Motor neuron (in vitro differentiated cells): ENCODE measurements around the gene RGS5. TPM values are rescaled to one million over a fixed set of nuclear protein-coding genes. Genes with fewer than 3 reads are reported as not detected.
A peak's percentile ranks its signal among the peaks of the same experiment; 100 is the strongest.

Experiments used
- ATAC-seq, 8 experiments: fragments of 200-7000 bp; cut with Tn5 transposase; replicated peaks in 6 of 8; 2 replicates each; pipeline ENCODE4 v1.8.0; 2021; ENCODE audit warnings: mild to moderate bottlenecking in 8 of 8, moderate library complexity in 8 of 8
- H3K27ac ChIP-seq, 2 donors: fragments of 250-450 bp; sonication (Bioruptor Pico); 2 replicates each; pipeline ENCODE4 v1.9.0; 2021; ENCODE audit warnings: antibody characterized with exemption in 2 of 2, mild to moderate bottlenecking in 2 of 2, moderate library complexity in 1 of 2
- H3K4me1 ChIP-seq, 2 donors: fragments of 250-450 bp; sonication (Bioruptor Pico); replicated peaks in 1 of 2; 2 replicates each; pipeline ENCODE4 v1.6.1; 2021; ENCODE audit warnings: antibody characterized with exemption in 2 of 2, mild to moderate bottlenecking in 2 of 2, moderate library complexity in 1 of 2
- H3K4me3 ChIP-seq, 5 donors: fragments of 250-450 bp; sonication (Bioruptor Pico); 2 replicates each; pipeline ENCODE4 v1.9.0; 2021; ENCODE audit warnings: antibody characterized with exemption in 5 of 5, mild to moderate bottlenecking in 5 of 5, moderate library complexity in 4 of 5
- WGBS, 10 experiments: fragments of 450-650 bp; shearing (Covaris generic); methylation state at CpG; one replicate each; pipeline ENCODE4 v1.0.0; 2022; 5-methylcytosine and 5-hydroxymethylcytosine counted together
- in situ Hi-C, 9 experiments: fragments of 400-800 bp; cut with MboI; loops; one replicate each; pipeline ENCODE4 v1.15.0; 2021; ENCODE audit warnings: low sequenced_read_pairs in 9 of 9, low pct_unique_long_range_greater_than_20kb in 2 of 9; ENCODE audit not compliant: unreplicated experiment in 9 of 9
- total RNA-seq, 8 experiments: library from RNA; unstranded; fragments of 300-600 nt; gene quantifications; 2 replicates each; pipeline versions ENCODE4 v1.2.3 to v1.2.4, GENCODE V29; 2022

RGS5 gene
- total RNA-seq, 8 experiments from 2014 or later: 0.35 to 14.6 (median 3.8) TPM

DNA sequence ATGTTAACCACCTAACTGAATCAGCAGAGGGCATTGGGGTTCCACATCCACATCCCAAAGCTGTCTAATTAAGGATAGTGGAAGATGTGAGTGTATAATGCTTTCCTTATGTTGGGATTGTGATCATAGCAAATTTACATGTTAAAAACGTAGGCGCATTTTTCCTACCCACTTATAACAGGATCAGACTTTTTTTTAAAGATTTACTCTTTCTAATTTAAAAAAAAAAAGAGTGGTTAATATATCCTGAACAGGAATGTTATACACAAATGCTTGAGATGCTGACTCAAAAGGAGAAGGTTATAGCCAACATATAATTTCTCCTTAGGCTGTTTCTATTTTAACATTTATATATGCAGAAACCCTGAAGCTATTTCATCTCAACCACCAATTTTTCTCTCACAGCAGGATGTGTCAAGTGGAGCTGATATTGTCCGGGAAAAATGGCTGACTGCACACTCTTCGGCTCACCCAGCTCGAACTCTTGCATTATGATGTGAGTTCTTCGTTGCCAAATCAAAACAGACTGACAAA lies 40.3 kb downstream of the RGS5 start:
- WGBS, 10 experiments: 16 to 95% (median 77%) methylated on average over 2 to 6 of the region's 6 CpGs
- Histone ChIP-seq H3K4me1 (peaks cover 4 to 34% of the 10 kb centered on the region in 2 donors), H3K4me3 (no peak overlapping the region), H3K27ac (no peak overlapping the region)
- in situ Hi-C loops: no loop called here
- peak in 2 of 8 experiments; percentile 39 to 67 for ATAC-seq

DNA sequence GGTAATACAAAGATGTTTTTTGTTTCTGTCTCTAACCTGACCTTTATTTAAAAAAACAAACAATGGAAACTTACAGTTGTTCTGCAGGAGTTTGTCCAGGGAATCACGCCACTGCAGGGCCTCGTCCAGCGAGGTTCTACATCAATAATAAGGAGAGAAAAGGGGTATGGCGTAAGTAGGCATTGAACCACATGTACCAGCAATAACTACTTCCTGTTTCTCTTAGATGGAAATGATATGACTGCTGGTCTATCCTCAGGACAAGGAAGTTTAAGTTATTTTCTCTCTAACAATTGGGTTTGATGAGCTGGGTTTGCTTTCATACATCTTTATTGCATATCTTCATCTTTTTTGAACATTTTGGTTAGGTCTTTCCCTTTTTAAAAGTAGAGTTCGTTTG lies 40.9 kb downstream of the RGS5 start:
- ATAC-seq: no peak
- in situ Hi-C loops: no loop called here
- H3K27ac ChIP-seq: no peak overlapping the region
- no peak overlapping the region for H3K4me3 ChIP-seq
- WGBS, 10 experiments: 80 to 95% (median 87%) methylated on average over 1 to 5 of the region's 5 CpGs; no CpG with 5 or more reads in 1 of the 10 experiments
- H3K4me1 ChIP-seq: peaks cover under 1 to 28% of the 10 kb centered on the region in 2 donors

DNA sequence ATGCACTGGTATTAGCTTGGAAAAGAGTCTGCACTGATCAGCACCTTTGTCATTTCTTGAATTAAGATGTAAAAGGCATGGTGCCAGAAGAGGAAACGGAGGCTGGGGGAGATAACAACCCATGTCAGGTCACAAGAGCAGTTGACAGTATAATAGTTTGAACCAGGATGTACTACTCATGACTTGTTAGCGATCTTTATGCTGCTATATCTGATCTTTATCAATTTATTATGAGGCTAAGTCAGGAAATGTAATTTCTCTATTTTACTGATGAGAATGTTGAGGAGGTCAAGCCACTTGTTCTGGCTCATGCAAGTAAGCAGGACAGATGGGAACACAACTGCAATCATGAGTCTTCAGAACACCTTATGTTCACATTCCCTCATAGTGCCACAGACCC lies 41.4 kb downstream of the RGS5 start:
- H3K4me3 ChIP-seq: no peak overlapping the region
- H3K27ac ChIP-seq: no peak overlapping the region
- H3K4me1 ChIP-seq: peaks cover 0 to 23% of the 10 kb centered on the region in 2 donors
- 80 to 100% (median 94%) methylated on average over 1 to 2 of the region's 2 CpGs; no CpG with 5 or more reads in 2 of the 10 experiments for WGBS, 10 experiments
- no peak for ATAC-seq
- in situ Hi-C loops: no loop called here

DNA sequence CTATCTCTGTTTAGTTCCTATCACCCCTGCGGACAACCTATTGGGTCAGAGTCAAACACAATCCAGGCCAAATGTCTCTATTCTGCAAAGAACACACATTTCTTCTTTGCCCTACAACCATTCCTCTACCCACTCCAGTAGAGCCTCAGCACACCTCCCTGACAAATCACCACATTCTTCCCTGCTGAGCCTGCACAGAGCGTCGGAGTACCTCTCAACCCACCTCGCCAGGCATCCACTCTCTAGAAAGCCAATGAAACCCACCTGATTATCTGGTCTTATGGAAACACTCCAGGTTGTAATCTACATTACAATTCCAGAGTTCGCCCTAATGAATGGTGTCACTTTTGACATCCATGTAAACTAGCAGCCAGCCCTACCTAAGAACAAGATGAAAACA lies 47.1 kb downstream of the RGS5 start:
- Histone ChIP-seq H3K4me3 (no peak overlapping the region), H3K27ac (no peak overlapping the region), H3K4me1 (no peaks in the 10 kb centered on the region)
- no peak for ATAC-seq
- in situ Hi-C loops: no loop called here
- 54 to 100% (median 89%) methylated on average over 1 to 5 of the region's 5 CpGs for WGBS, 10 experiments

DNA sequence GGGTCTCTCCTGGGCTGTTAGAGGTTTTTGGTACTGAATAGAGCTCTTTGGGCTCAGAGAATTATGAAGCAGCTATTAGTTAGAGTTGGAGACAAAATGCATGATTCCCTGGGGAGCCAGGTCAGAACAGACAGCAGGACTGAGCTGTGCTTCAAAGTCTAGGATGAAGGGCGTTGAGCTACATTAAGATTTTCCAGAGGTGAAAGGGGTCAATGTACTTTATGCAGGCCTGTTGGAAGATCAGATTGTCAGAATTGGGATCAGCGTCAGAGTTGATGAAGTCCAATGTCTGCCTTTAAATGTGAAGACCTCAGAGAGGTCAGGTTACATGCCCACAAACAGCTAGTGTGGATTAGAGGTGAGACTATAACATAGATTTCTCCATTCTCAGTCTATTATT lies 53.8 kb downstream of the RGS5 start:
- in situ Hi-C loops: loop anchor here in 1 of 9 experiments (25.0 kb wide), 1 partner anchor 88 kb away; no protein-coding TSS in a partner anchor
- no peak for ATAC-seq
- Histone ChIP-seq H3K27ac (no peak overlapping the region), H3K4me3 (no peak overlapping the region), H3K4me1 (peaks cover 0 to 7% of the 10 kb centered on the region in 2 donors)
- 29 to 92% (median 84%) methylated on average over 1 to 2 of the region's 2 CpGs; no CpG with 5 or more reads in 1 of the 10 experiments for WGBS, 10 experiments

DNA sequence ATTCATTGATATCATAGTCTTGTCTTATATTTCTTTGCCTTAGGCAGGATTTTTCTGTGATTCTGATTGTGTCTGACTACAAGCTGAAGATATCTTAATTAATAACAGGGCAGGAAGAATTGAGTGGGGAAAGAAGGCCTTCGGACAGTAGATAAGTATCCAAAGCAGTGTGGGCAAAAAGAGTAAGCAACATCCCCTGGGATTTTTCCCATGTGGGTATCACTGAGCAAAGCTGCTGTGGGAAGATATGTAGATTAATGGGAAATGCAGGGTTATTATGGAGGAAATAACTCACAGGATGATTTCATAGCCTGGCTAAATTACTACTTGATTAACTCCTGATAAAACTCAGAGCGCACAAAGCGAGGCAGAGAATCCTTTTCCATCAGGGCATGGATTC lies 55.7 kb downstream of the RGS5 start:
- Histone ChIP-seq H3K4me1 (peaks cover 0 to 7% of the 10 kb centered on the region in 2 donors), H3K4me3 (no peak overlapping the region), H3K27ac (no peak overlapping the region)
- in situ Hi-C loops: loop anchor here in 1 of 9 experiments (25.0 kb wide), 1 partner anchor 90 kb away; no protein-coding TSS in a partner anchor
- 20 to 100% (median 90%) methylated on average over 1 to 3 of the region's 3 CpGs; no CpG with 5 or more reads in 1 of the 10 experiments for WGBS, 10 experiments
- peak in 4 of 8 experiments; percentile 41 to 91 (median 54) for ATAC-seq

DNA sequence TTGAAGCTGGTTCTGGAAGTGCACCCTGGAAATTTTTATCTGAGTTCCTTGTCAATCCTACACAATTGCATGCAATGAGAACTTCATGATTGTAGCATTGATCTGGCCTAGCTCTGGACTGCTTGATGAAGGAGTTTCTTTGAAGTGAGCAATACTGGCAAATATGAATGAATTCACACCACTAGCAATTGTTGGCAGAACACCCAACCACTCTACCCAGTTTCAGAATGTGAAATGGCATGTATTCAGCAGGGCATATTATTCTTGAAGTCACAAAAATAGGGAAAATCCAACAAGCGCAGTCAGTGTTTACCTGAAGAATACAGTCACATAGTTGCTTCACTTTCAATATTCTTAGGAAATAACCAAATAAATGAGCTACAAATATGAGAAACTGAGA lies 57.3 kb downstream of the RGS5 start:
- 56 to 100% (median 75%) methylated on average over 1 of the region's 1 CpG; no CpG with 5 or more reads in 3 of the 10 experiments for WGBS, 10 experiments
- Histone ChIP-seq H3K4me3 (no peak overlapping the region), H3K27ac (no peak overlapping the region), H3K4me1 (peaks cover 0 to 7% of the 10 kb centered on the region in 2 donors)
- in situ Hi-C loops: loop anchor here in 1 of 9 experiments (25.0 kb wide), 1 partner anchor 92 kb away; no protein-coding TSS in a partner anchor
- ATAC-seq: no peak

DNA sequence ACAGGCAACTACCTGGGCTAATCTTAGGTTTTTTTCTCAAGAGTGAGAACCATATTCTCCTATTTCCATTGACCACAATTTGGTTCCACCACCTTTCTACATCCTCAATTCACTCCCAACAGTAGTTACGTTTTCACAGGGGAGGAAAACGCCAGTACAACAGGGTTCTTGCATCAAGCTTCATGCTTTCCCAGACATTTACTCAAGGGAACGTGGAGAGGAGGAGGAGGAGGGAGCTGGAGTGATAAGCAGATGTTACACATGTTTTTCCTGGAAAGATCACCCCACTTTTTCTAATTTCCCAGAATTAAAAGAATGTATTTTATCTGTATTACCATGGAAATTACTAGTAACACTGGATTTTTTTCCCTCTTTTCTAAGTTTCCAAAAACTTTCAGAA lies 58.3 kb downstream of the RGS5 start:
- H3K27ac ChIP-seq: no peak overlapping the region
- WGBS, 10 experiments: 47 to 90% (median 67%) methylated on average over 1 to 3 of the region's 3 CpGs; no CpG with 5 or more reads in 2 of the 10 experiments
- in situ Hi-C loops: loop anchor here in 1 of 9 experiments (25.0 kb wide), 1 partner anchor 93 kb away; no protein-coding TSS in a partner anchor
- ATAC-seq: no peak
- no peak overlapping the region for H3K4me3 ChIP-seq
- peaks cover 0 to 7% of the 10 kb centered on the region in 2 donors for H3K4me1 ChIP-seq

DNA sequence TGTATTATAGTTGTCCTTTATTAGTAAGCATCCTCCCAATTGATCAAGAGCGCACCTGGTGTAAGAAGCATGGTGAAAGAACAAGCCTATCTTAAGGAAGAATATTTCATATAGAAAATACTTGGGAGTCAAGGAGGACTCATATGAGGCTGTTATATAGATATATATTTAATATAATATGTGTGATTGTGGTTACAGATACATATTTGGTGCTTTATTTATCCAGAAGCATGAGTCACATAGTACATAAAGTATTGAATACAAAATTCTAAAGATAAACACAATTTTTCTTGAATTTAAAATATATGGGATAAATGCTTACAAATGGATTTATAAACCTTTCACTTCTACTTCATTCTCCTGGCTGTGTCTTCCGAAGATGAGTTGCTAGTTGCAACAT lies 60.6 kb downstream of the RGS5 start:
- ATAC-seq: no peak
- 80 to 100% (median 95%) methylated on average over 1 to 2 of the region's 2 CpGs for WGBS, 10 experiments
- Histone ChIP-seq H3K27ac (no peak overlapping the region), H3K4me3 (no peak overlapping the region), H3K4me1 (peaks cover 0 to 3% of the 10 kb centered on the region in 2 donors)
- in situ Hi-C loops: loop anchor here in 1 of 9 experiments (25.0 kb wide), 1 partner anchor 95 kb away; no protein-coding TSS in a partner anchor

DNA sequence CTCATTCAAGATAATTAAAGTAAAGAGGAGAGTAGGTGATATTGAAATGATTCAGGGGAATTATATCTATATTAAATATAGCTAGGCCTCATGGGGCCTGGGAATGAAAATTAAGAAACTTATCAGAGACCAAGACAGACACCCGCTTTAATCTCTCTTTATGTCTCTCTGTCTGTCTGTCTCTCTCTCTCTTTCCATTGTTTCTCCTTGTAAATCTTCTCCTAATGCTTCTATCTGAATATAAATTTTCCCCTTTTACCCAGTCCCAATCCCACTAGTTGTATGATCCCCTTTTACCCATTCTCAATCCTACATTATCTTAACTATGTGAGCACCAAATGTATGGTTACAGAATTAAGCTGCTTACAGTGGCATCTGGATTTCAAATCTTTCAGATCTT lies 61.2 kb downstream of the RGS5 start:
- H3K4me1 ChIP-seq: no peaks in the 10 kb centered on the region
- 83 to 100% (median 96%) methylated on average over 1 of the region's 1 CpG; no CpG with 5 or more reads in 2 of the 10 experiments for WGBS, 10 experiments
- in situ Hi-C loops: loop anchor here in 1 of 9 experiments (25.0 kb wide), 1 partner anchor 96 kb away; no protein-coding TSS in a partner anchor
- H3K27ac ChIP-seq: no peak overlapping the region
- no peak for ATAC-seq
- H3K4me3 ChIP-seq: no peak overlapping the region

DNA sequence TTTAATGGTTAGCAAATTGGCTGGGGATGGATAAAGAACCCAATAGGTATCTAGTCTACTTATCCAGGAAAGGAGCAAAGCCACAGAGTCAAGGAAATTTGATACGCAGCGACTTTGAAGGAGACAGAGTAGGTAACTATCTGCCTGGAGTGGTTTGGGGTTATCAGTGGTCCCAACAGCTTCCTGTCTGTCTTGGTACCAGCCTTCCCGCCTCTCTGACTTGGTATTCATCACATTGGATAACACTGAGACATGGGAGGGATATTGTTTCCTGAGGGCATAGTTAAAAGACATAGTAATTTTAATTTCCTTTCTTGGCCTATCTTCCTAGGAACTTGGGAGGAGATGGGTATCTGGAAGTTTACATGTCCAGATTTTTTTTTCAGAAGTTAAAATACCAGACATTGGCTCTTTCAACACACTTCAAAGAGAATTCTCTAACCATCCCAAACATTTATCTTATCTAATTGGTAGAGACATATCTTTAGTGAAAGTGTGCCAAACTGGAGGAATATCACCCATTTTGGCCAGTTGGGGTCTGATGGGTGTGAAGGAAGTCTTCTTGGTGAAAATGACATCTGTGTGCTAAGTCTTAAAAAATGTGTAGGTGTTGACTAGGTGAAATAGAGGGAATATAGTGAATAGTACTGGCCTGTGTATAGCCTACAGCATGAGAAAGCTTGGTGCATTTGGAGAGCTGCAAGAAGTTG lies 65.0 kb downstream of the RGS5 start:
- no peak overlapping the region for H3K27ac ChIP-seq
- in situ Hi-C loops: loop anchor here in 1 of 9 experiments (25.0 kb wide), 1 partner anchor 100 kb away; no protein-coding TSS in a partner anchor
- ATAC-seq: no peak
- 84 to 100% (median 93%) methylated on average over 1 to 3 of the region's 3 CpGs; no CpG with 5 or more reads in 1 of the 10 experiments for WGBS, 10 experiments
- no peak overlapping the region for H3K4me3 ChIP-seq
- no peaks in the 10 kb centered on the region for H3K4me1 ChIP-seq

DNA sequence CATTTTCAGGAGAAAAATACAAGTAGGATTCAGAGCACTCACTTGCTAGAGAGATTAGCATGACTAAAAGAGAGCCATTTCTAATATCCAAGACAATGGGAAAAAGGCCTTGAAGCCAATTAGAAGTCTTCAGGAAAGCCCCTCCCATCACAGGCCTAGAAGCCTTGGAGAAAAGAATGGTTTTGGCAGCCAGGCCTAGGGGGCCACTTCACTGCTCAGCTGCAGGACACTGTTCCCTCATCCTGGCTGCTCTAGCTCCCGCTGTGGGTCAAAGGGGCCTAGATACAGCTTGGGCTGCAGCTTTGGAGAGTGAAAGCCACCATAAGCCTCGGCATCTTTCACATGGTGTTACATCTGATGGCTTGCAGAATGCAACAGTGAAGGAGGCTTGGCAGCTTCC lies 70.7 kb downstream of the RGS5 start:
- no peak for ATAC-seq
- WGBS, 10 experiments: 39 to 100% (median 80%) methylated on average over 1 to 2 of the region's 2 CpGs; no CpG with 5 or more reads in 5 of the 10 experiments

DNA sequence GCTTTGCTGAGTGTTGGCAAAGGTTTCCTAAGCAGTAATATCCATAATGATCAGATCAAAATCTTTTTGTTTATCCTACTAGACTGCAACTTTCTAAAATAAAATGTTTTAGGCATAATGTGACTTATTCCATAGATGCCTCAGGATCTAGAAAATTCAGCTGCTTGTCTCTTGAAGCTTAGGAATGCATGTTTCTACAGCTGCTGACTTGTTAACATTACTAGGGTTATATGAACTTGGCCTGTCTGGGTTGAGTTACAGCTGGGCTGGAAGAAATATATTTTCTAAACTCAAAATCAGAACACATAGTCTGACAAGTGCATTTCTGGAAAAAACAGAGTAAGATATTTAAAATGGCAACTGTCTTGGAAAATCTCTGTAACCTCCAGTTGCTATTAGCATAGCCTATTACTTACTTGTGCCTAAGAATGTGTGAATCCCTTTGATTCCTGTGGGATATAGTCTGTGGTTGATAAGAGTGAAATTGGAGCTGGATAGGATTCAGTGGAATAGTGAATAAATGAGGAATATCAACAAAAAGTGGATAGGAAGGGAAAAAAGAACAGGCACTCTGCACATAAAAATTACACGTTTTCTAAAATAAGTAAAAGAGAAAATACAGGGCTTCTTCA lies 72.4 kb downstream of the RGS5 start:
- Histone ChIP-seq H3K27ac (no peak overlapping the region), H3K4me3 (no peak overlapping the region), H3K4me1 (no peaks in the 10 kb centered on the region)
- ATAC-seq: no peak
- 17 to 86% (median 67%) methylated on average over 1 of the region's 1 CpG; no CpG with 5 or more reads in 1 of the 10 experiments for WGBS, 10 experiments
- in situ Hi-C loops: loop anchor here in 1 of 9 experiments (25.0 kb wide), 1 partner anchor 107 kb away; no protein-coding TSS in a partner anchor

More for the DNA sequence above, 70.7 kb downstream of the RGS5 start:
- in situ Hi-C loops: loop anchor here in 1 of 9 experiments (25.0 kb wide), 1 partner anchor 105 kb away; no protein-coding TSS in a partner anchor
- Histone ChIP-seq H3K4me3 (no peak overlapping the region), H3K27ac (no peak overlapping the region), H3K4me1 (no peaks in the 10 kb centered on the region)
